H1 (cell line): ENCODE measurements around the gene CELF3. TPM values are rescaled to one million over a fixed set of nuclear protein-coding genes. Genes with fewer than 3 reads are reported as not detected.

Experiments
- CHD7 ChIP-seq: fragments of 300-600 bp; sonication (generic); IDR thresholded peaks from 2 replicates; pipeline ENCODE4 v1.7.1; 2012; ENCODE audit warnings: low read length, moderate library complexity, mild to moderate bottlenecking, inconsistent platforms; ENCODE audit not compliant: insufficient replicate concordance
- ZNF274 ChIP-seq: IDR thresholded peaks from 2 replicates; pipeline ENCODE4 v1.7.0; 2012; ENCODE audit warnings: low read length, borderline replicate concordance; ENCODE audit errors: extremely low read depth
- polyA plus RNA-seq, 7 experiments: library from polyadenylated mRNA; depleted of rRNA in 3 of 7; stranded (reverse) in 5 of 7; unstranded in 2 of 7; fragments of >200 nt in 5 of 7; fragments of 200-250 nt in 2 of 7; gene quantifications; 1 replicate in 5 of 7; 2 replicates in 1 of 7; 4 replicates in 1 of 7; pipeline versions ENCODE4 v1.2.1 to v1.2.3, GENCODE V29; 2011 to 2013; ENCODE audit warnings: missing spikeins in 2 of 7, mixed read lengths in 2 of 7
- total RNA-seq: library from RNA; stranded (reverse); fragmentation: NEBNext Ultra II Directional; extraction: Animal tissue kit (Norgen Biotek cat#: 25700); gene quantifications from 2 replicates; pipeline ENCODE4 v1.2.1, GENCODE V29; 2021

The CELF3 gene
- total and polyA plus RNA-seq, 2 of the 8 experiments (the other 6 are each of a cell fraction or from before 2014, with no cell fraction given): 0.34 to 1.2 TPM

DNA sequence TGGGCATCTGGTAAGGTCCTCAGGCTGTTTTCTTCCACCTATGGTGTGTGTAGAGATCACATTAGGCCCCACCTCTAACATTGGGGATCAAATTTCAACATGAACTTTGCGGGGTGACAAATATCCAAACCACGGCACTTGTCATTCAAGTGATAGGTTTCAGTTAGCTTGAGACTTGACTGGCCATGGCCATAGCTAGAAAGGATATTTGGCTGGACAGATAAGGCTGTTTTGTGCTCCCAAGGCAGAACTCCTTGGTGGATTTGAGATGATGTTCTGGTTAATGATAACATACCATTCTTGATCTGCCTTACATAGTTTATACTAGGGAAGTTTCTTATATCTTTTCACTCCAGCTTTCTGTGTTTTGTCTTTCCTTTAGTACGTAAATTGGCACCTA lies 48.5 kb downstream of the CELF3 start (continued):
- no peak for TF ChIP-seq CHD7
- no peak for TF ChIP-seq ZNF274
